Upper lobe of left lung (tissue), 6 donors: ENCODE results near the gene PLXNA4. TPM values are rescaled to one million over a fixed set of nuclear protein-coding genes. Genes with fewer than 3 reads are reported as not detected.

ENCODE experiments used
- ATAC-seq, 2 donors: fragments of 200-7000 bp; cut with Tn5 transposase; one replicate each; pipeline ENCODE4 v1.9.1; 2022; ENCODE audit warnings: mild to moderate bottlenecking in 2 of 2, moderate library complexity in 2 of 2; ENCODE audit not compliant: low FRiP score in 2 of 2
- DNase-seq, 2 donors: peaks; one replicate each; pipeline ENCODE4 v3.0.0-alpha.2; 2019 to 2020
- H3K27ac ChIP-seq, 4 donors: fragments of 200-600 bp; sonication (generic); one replicate each; pipeline ENCODE4 v1.5.1; 2016 to 2019
- H3K27me3 ChIP-seq, 4 donors: fragments of 200-600 bp; sonication (generic); one replicate each; pipeline ENCODE4 v1.5.1; 2017 to 2019
- H3K36me3 ChIP-seq, 4 donors: fragments of 200-600 bp; sonication (generic); one replicate each; pipeline ENCODE4 v1.5.1; 2016 to 2019
- H3K4me1 ChIP-seq, 4 donors: fragments of 200-600 bp; sonication (generic); one replicate each; pipeline ENCODE4 v1.5.1; 2018 to 2019
- H3K4me3 ChIP-seq, 4 donors: fragments of 200-600 bp; sonication (generic); one replicate each; pipeline ENCODE4 v1.5.1; 2017 to 2019; ENCODE audit warnings: mild to moderate bottlenecking in 2 of 4, moderate library complexity in 1 of 4
- H3K9me3 ChIP-seq, 4 donors: fragments of 200-600 bp; sonication (generic); one replicate each; pipeline ENCODE4 v1.5.1; 2018 to 2019
- EP300 ChIP-seq, 4 donors: sonication (generic); formaldehyde crosslinking; IDR thresholded peaks; one replicate each; pipeline ENCODE4 v1.5.1; 2017; ENCODE audit warnings: antibody characterized with exemption in 4 of 4, control low read depth in 2 of 4
- POLR2A ChIP-seq, 4 donors: fragments of 450-650 bp; IDR thresholded peaks; one replicate each; pipeline ENCODE4 v1.5.1; 2016 to 2017; ENCODE audit warnings: antibody characterized with exemption in 4 of 4, mild to moderate bottlenecking in 2 of 4
- POLR2AphosphoS5 ChIP-seq, 2 donors: sonication (generic); formaldehyde crosslinking; IDR thresholded peaks; one replicate each; pipeline ENCODE4 v1.5.1; 2017; ENCODE audit warnings: antibody characterized with exemption in 2 of 2
- WGBS, 2 donors: methylation state at CpG; one replicate each; pipeline ENCODE4 v1.1.5; 2017 to 2018; 5-methylcytosine and 5-hydroxymethylcytosine counted together
- total RNA-seq, 6 donors: library from RNA; depleted of rRNA in 4 of 6; stranded (reverse); fragments of >200 nt in 4 of 6; gene quantifications; one replicate each; pipeline versions ENCODE4 v1.1.0 to v1.2.1, GENCODE V29; 2016 to 2021
- TF ChIP-seq, protein P1 (sequence below), 6 experiments: fragments of 450-650 bp in 4 of 6; fragments of 200-600 bp in 2 of 6; sonication (generic) in 2 of 6; IDR thresholded peaks; one replicate each; pipeline ENCODE4 v1.5.1; 2016 to 2019; ENCODE audit warnings: antibody characterized with exemption in 6 of 6
- donor health status: DM: no; HTN: no; CAD: no; lungs with moderate emphysema.
- donor health status: DM: no; HTN: yes; CAD: no; lungs with severe emphysema.

The PLXNA4 gene
- total RNA-seq, 6 donors from 2014 or later = 1.1 to 5.9 (median 2.6) TPM

- TF ChIP-seq EP300 (IDR thresholded peaks at IDR 0.05) (no peak), POLR2A (IDR thresholded peaks at IDR 0.05) (no peak), POLR2AphosphoS5 (IDR thresholded peaks at IDR 0.05) (no peak)
- TF ChIP-seq, protein P1, sequence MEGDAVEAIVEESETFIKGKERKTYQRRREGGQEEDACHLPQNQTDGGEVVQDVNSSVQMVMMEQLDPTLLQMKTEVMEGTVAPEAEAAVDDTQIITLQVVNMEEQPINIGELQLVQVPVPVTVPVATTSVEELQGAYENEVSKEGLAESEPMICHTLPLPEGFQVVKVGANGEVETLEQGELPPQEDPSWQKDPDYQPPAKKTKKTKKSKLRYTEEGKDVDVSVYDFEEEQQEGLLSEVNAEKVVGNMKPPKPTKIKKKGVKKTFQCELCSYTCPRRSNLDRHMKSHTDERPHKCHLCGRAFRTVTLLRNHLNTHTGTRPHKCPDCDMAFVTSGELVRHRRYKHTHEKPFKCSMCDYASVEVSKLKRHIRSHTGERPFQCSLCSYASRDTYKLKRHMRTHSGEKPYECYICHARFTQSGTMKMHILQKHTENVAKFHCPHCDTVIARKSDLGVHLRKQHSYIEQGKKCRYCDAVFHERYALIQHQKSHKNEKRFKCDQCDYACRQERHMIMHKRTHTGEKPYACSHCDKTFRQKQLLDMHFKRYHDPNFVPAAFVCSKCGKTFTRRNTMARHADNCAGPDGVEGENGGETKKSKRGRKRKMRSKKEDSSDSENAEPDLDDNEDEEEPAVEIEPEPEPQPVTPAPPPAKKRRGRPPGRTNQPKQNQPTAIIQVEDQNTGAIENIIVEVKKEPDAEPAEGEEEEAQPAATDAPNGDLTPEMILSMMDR (IDR thresholded peaks at IDR 0.05) = no peak
- Histone ChIP-seq H3K27me3 (no peaks in the 10 kb centered on the region), H3K4me1 (no peaks in the 10 kb centered on the region), H3K36me3 (no peaks in the 10 kb centered on the region), H3K4me3 (no peak overlapping the region), H3K27ac (no peak overlapping the region), H3K9me3 (no peaks in the 10 kb centered on the region)
- 77 to 81% methylated on average over 7 to 8 of the region's 8 CpGs for WGBS, 2 donors
- no peak for DNase-seq
- no peak for ATAC-seq
Observed at GRCh38 chr7:132511921-132512320, 64.3 kb downstream of the PLXNA4 start.

DNA sequence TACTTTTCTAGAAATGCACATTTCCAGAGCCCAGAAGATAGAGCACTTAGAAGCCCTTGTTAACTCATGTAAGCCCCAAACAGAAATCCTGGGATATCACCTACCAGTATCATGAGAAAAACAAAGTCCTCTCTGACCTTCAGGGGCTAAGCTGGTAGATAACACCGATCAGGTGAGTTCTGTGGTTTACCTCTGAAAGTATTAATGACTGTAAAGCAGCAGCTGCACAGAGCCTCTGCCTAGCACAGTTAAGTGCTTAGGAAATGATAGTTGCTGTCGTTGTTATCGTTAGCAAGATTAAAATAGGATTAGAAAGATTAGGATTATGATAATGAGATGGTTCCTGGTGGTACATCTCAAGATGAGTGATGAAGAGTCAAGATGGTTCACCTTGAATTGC lies 64.9 kb downstream of the PLXNA4 start:
- Histone ChIP-seq H3K9me3 (no peaks in the 10 kb centered on the region), H3K27me3 (no peaks in the 10 kb centered on the region), H3K27ac (no peak overlapping the region), H3K4me3 (no peak overlapping the region), H3K4me1 (no peaks in the 10 kb centered on the region), H3K36me3 (no peaks in the 10 kb centered on the region)
- no peak for ATAC-seq
- TF ChIP-seq POLR2AphosphoS5 (IDR thresholded peaks at IDR 0.05) = no peak
- no peak for TF ChIP-seq EP300 (IDR thresholded peaks at IDR 0.05)
- TF ChIP-seq POLR2A (IDR thresholded peaks at IDR 0.05) = no peak
- TF ChIP-seq, protein P1 (IDR thresholded peaks at IDR 0.05) = no peak
- no peak for DNase-seq
- WGBS, 2 donors = 88 to 92% methylated on average over 3 of the region's 3 CpGs

DNA sequence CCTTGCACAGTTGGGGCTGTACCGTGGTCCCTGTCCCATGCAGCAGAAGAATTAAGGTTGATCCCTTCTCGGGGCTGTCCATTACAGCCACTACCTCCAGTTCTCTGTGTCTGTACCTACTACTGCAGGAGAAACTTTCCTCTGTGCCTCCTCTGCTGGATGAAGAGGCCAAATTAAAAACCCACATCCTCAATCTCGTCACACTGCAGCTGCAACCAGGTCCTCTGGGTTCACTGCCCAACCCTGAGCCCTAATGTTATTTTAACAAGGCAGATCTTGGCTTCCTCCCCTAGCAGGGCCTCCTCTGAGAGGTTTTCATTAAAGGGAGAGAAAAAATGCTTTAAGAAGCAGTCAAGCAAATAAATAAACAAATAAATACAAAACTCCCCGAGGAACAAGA lies 66.6 kb downstream of the PLXNA4 start:
- H3K27ac ChIP-seq = no peak overlapping the region
- no peaks in the 10 kb centered on the region for H3K27me3 ChIP-seq
- H3K4me1 ChIP-seq = no peaks in the 10 kb centered on the region
- H3K4me3 ChIP-seq = no peak overlapping the region
- no peak for ATAC-seq
- no peaks in the 10 kb centered on the region for H3K9me3 ChIP-seq
- no peak for TF ChIP-seq POLR2A (IDR thresholded peaks at IDR 0.05)
- TF ChIP-seq POLR2AphosphoS5 (IDR thresholded peaks at IDR 0.05) = no peak
- DNase-seq = no peak
- WGBS, 2 donors = 62 to 63% methylated on average over 4 of the region's 4 CpGs
- H3K36me3 ChIP-seq = no peaks in the 10 kb centered on the region

DNA sequence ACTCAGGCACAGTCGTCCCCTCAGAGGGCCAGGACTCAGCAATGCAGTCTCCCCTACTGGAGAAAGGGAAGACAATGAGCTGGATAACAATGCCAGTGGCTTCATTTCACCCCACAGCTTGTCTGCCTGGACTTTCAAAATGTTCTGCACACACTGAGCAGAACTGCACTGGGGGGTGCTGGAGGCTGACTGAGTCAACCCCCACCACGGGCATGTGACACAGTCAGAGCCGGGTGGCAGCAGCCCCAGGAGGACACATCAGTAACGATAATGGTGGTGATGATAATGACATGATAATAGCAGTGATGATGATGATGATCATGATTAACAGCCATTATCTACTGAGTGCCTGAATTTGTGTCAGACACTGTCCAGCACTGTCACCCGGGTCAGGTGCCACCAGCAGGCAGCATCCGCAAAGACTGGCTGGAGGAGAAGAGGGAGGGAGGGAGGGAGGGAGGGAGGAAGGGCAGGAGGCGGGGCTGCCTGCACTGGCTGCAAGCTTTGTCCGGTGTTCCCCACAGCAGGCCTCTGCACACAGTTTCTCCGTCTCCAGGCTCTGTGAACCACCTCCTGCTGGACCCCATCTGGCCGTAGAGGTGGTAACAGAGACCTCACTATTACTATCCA lies 67.4 kb downstream of the PLXNA4 start:
- DNase-seq (no peak), ATAC-seq (no peak)
- Histone ChIP-seq H3K9me3 (no peaks in the 10 kb centered on the region), H3K27me3 (no peaks in the 10 kb centered on the region), H3K27ac (no peak overlapping the region), H3K4me1 (no peaks in the 10 kb centered on the region), H3K4me3 (no peak overlapping the region), H3K36me3 (no peaks in the 10 kb centered on the region)
- TF ChIP-seq, protein P1 (IDR thresholded peaks at IDR 0.05) = no peak
- no peak for TF ChIP-seq POLR2A (IDR thresholded peaks at IDR 0.05)
- no peak for TF ChIP-seq POLR2AphosphoS5 (IDR thresholded peaks at IDR 0.05)
- no peak for TF ChIP-seq EP300 (IDR thresholded peaks at IDR 0.05)
- 33 to 46% methylated on average over 7 to 10 of the region's 10 CpGs for WGBS, 2 donors

DNA sequence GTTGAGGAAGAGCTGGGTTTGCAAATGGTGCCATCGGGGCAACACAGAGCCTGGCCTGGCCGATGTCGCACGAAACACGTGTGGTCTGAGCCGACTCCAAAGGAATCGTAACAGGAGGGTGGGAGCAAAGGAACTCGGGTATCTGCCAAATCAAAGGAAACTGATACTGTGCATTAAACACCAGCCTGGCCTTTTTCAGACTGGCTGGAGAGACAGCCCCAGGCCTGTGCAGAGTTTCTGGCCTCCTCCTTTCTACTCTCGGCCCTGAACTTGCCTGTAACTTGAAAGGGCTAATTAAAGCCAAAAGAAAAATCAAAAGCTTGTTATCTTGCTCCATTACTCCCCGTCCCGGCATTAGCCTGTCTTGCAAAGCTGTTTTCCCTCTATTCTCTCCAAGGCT lies 71.4 kb downstream of the PLXNA4 start:
- no peaks in the 10 kb centered on the region for H3K27me3 ChIP-seq
- DNase-seq = no peak
- no peaks in the 10 kb centered on the region for H3K4me1 ChIP-seq
- no peak for ATAC-seq
- no peaks in the 10 kb centered on the region for H3K36me3 ChIP-seq
- no peak overlapping the region for H3K27ac ChIP-seq
- H3K9me3 ChIP-seq = no peaks in the 10 kb centered on the region
- TF ChIP-seq POLR2AphosphoS5 (IDR thresholded peaks at IDR 0.05) (no peak), EP300 (IDR thresholded peaks at IDR 0.05) (no peak), POLR2A (IDR thresholded peaks at IDR 0.05) (no peak)
- TF ChIP-seq, protein P1 (IDR thresholded peaks at IDR 0.05) = no peak
- WGBS, 2 donors = 83 to 85% methylated on average over 11 of the region's 11 CpGs
- no peak overlapping the region for H3K4me3 ChIP-seq
